Measurements from ENCODE around the gene SHKBP1. TPM values are rescaled to one million over a fixed set of nuclear protein-coding genes. Genes with fewer than 3 reads are reported as not detected.

SHKBP1 gene
- total RNA-seq, 1 experiment from 2014 or later = 30.9 TPM

DNA sequence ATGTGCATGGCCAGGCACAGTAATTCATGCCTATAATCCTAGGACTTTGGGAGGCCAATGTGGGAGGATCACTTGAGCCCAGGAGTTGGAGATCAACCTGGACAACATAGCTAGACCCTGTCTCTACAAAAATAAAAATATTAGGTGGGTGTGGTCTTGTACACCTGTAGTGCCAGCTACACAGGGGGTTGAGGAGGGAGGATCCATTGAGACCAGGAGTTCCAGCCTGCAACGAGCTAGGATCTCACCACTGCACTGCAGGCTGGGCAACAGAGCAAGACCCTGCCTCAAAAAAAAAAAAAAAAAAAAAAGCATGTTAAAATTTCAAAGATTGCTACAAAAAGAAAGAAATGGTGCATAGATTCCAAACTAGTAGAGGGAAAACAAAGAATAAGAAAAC, 61.7 kb downstream of the SHKBP1 start:
- no peak for DNase-seq (ENCODE audit: low spot score)

GRCh38 chr19:40639638-40639982, 62.9 kb downstream of the SHKBP1 start:
- DNase-seq (ENCODE audit: low spot score) = no peak

DNA sequence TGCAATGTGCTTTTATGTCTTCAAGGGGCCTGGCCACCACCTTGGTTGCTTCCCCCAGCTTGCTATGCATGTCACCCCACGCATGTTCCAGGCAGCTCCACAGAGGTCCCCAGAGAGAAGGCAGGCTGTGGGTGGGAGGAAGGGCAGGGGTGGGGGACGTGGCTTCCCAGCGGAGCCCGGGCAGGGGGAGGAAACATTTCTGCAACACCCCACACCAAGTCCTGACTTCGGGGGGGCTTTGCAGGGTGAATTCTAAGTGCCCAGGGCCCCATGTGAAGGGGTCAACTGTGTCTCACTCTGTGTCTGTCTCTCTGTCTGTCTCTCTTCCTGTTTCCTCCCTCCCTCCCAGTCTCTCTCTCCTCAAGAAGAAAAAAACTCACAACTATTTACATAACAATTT, 64.1 kb downstream of the SHKBP1 start:
- DNase-seq (ENCODE audit: low spot score) = no peak

Other genes with a start within 250 kb of the SHKBP1 start
- 4.3 and 4.4 TPM in 2 replicates for gene C19orf47, start 228.5 kb upstream of the SHKBP1 start, total RNA-seq (2014; rRNA removed; shearing (Covaris generic))
- gene PLD3, start 228.2 kb upstream of the SHKBP1 start, total RNA-seq (2014; rRNA removed; shearing (Covaris generic)) = 212 and 308 TPM in 2 replicates
- gene HIPK4, start 186.7 kb upstream of the SHKBP1 start, total RNA-seq (2014; rRNA removed; shearing (Covaris generic)) = not detected in 2 replicates
- gene PRX, start 163.5 kb upstream of the SHKBP1 start, total RNA-seq (2014; rRNA removed; shearing (Covaris generic)) = 0.77 and 1.2 TPM in 2 replicates
- 14.8 and 15.4 TPM in 2 replicates for gene SERTAD1, start 150.9 kb upstream of the SHKBP1 start, total RNA-seq (2014; rRNA removed; shearing (Covaris generic))
- gene SERTAD3, start 132.5 kb upstream of the SHKBP1 start, total RNA-seq (2014; rRNA removed; shearing (Covaris generic)) = 21.3 and 21.4 TPM in 2 replicates
- 433 and 572 TPM in 2 replicates for gene BLVRB, start 111.1 kb upstream of the SHKBP1 start, total RNA-seq (2014; rRNA removed; shearing (Covaris generic))
- gene SPTBN4, start 109.9 kb upstream of the SHKBP1 start, total RNA-seq (2014; rRNA removed; shearing (Covaris generic)) = 0.23 and 0.56 TPM in 2 replicates
- 4.7 and 5.6 TPM in 2 replicates for gene LTBP4, start 24.5 kb downstream of the SHKBP1 start, total RNA-seq (2014; rRNA removed; shearing (Covaris generic))
- gene NUMBL, start 113.8 kb downstream of the SHKBP1 start, total RNA-seq (2014; rRNA removed; shearing (Covaris generic)) = 18.4 TPM in 2 replicates
- gene COQ8B, start 140.0 kb downstream of the SHKBP1 start, total RNA-seq (2014; rRNA removed; shearing (Covaris generic)) = 11.9 and 19.1 TPM in 2 replicates
- 4.0 and 5.1 TPM in 2 replicates for gene ITPKC, start 140.2 kb downstream of the SHKBP1 start, total RNA-seq (2014; rRNA removed; shearing (Covaris generic))
- 0.21 and 0.39 TPM in 2 replicates for gene ACTMAP, start 173.6 kb downstream of the SHKBP1 start, total RNA-seq (2014; rRNA removed; shearing (Covaris generic))
- 42.3 and 71.7 TPM in 2 replicates for gene SNRPA, start 174.3 kb downstream of the SHKBP1 start, total RNA-seq (2014; rRNA removed; shearing (Covaris generic))
- 1.1 TPM in 1 of 2 replicates, not detected in the other for gene MIA, start 198.6 kb downstream of the SHKBP1 start, total RNA-seq (2014; rRNA removed; shearing (Covaris generic))
- gene RAB4B, start 201.4 kb downstream of the SHKBP1 start, total RNA-seq (2014; rRNA removed; shearing (Covaris generic)) = 15.9 and 18.8 TPM in 2 replicates
- gene EGLN2, start 222.3 kb downstream of the SHKBP1 start, total RNA-seq (2014; rRNA removed; shearing (Covaris generic)) = 25.7 and 30.5 TPM in 2 replicates